ENCODE results near the gene SLC6A7. TPM values are rescaled to one million over a fixed set of nuclear protein-coding genes. Genes with fewer than 3 reads are reported as not detected.

Gene SLC6A7
- total and polyA plus RNA-seq, 12 donors: not detected

DNA sequence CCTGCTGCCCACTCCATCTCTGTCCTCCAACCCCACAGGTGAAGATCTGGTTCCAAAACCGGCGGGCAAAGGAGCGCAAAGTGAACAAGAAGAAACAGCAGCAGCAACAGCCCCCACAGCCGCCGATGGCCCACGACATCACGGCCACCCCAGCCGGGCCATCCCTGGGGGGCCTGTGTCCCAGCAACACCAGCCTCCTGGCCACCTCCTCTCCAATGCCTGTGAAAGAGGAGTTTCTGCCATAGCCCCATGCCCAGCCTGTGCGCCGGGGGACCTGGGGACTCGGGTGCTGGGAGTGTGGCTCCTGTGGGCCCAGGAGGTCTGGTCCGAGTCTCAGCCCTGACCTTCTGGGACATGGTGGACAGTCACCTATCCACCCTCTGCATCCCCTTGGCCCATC, 6.4 kb upstream of the SLC6A7 start:
- TF ChIP-seq CTCF (IDR thresholded peaks at IDR 0.05) (no peak), POLR2A (IDR thresholded peaks at IDR 0.05) (no peak)
- H3K27ac ChIP-seq: no peak overlapping the region
- no peak overlapping the region for H3K4me3 ChIP-seq
- no peaks in the 10 kb centered on the region for H3K9me3 ChIP-seq (replicated peaks in 1 of 3)
- WGBS, 4 donors: 89 to 95% (median 91%) methylated on average over 12 of the region's 12 CpGs
- no peaks in the 10 kb centered on the region for H3K27me3 ChIP-seq
- intact Hi-C loops (cut with DNase I): no loop called here
- no peaks in the 10 kb centered on the region for H3K36me3 ChIP-seq (replicated peaks in 1 of 2)
- peaks cover 0 to 7% of the 10 kb centered on the region in 2 donors for H3K4me1 ChIP-seq (replicated peaks in 1 of 2)
- no peak for DNase-seq

DNA sequence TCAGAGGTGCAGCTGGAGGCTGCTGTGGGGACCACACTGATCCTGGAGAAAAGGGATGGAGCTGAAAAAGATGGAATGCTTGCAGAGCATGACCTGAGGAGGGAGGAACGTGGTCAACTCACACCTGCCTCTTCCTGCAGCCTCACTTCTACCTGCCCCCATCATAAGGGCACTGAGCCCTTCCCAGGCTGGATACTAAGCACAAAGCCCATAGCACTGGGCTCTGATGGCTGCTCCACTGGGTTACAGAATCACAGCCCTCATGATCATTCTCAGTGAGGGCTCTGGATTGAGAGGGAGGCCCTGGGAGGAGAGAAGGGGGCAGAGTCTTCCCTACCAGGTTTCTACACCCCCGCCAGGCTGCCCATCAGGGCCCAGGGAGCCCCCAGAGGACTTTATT, 5.9 kb upstream of the SLC6A7 start:
- H3K36me3 ChIP-seq (replicated peaks in 1 of 2): no peaks in the 10 kb centered on the region
- no peak for DNase-seq
- intact Hi-C loops (cut with DNase I): no loop called here
- TF ChIP-seq CTCF (IDR thresholded peaks at IDR 0.05): no peak
- no peak for TF ChIP-seq POLR2A (IDR thresholded peaks at IDR 0.05)
- WGBS, 4 donors: 75 to 88% (median 84%) methylated on average over 1 to 2 of the region's 2 CpGs; no CpG with 5 or more reads in 1 of the 4 donors
- H3K4me3 ChIP-seq: no peak overlapping the region
- H3K27ac ChIP-seq: no peak overlapping the region
- peaks cover 0 to 7% of the 10 kb centered on the region in 2 donors for H3K4me1 ChIP-seq (replicated peaks in 1 of 2)
- peaks cover 4% of the 10 kb centered on the region for H3K27me3 ChIP-seq
- H3K9me3 ChIP-seq (replicated peaks in 1 of 3): no peaks in the 10 kb centered on the region

GRCh38 chr5:150184990-150185912, 4.6 kb upstream of the SLC6A7 start:
- H3K4me1 ChIP-seq (replicated peaks in 1 of 2): peaks cover 0 to 7% of the 10 kb centered on the region in 2 donors
- H3K4me3 ChIP-seq: no peak overlapping the region
- WGBS, 4 donors: 80 to 88% (median 84%) methylated on average over 12 of the region's 12 CpGs
- no peak overlapping the region for H3K27ac ChIP-seq
- peaks cover 16% of the 10 kb centered on the region for H3K27me3 ChIP-seq
- no peak for TF ChIP-seq CTCF (IDR thresholded peaks at IDR 0.05)
- TF ChIP-seq POLR2A (IDR thresholded peaks at IDR 0.05): no peak
- DNase-seq: no peak
- no peaks in the 10 kb centered on the region for H3K36me3 ChIP-seq (replicated peaks in 1 of 2)
- intact Hi-C loops (cut with DNase I): no loop called here
- H3K9me3 ChIP-seq (replicated peaks in 1 of 3): no peaks in the 10 kb centered on the region

DNA sequence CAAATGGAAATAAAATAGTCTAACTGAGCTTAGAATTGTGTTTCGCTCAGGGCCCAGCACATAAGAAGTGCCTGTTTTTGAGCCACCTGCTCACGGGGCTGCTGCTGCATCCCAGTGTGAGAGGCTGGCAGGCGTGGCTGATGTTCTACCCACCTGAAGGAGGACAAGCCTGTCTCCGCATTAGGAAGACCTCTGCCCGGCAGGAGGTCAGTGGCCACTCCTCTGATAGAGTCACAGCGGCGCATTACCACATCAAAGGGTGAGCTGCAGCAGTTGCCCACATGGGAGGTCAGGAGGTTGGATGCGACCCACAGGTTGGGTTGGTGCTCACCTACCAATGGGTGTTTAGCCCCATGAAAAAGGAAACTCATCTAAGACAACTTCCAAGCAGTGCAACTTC, 3.7 kb upstream of the SLC6A7 start:
- TF ChIP-seq POLR2A (IDR thresholded peaks at IDR 0.05) (no peak), CTCF (IDR thresholded peaks at IDR 0.05) (no peak)
- no peaks in the 10 kb centered on the region for H3K9me3 ChIP-seq (replicated peaks in 1 of 3)
- no peak overlapping the region for H3K4me3 ChIP-seq
- intact Hi-C loops (cut with DNase I): no loop called here
- H3K36me3 ChIP-seq (replicated peaks in 1 of 2): no peaks in the 10 kb centered on the region
- H3K27ac ChIP-seq: no peak overlapping the region
- peaks cover 23% of the 10 kb centered on the region for H3K27me3 ChIP-seq
- WGBS, 4 donors: 85 to 96% (median 94%) methylated on average over 5 to 8 of the region's 8 CpGs
- peaks cover 0 to under 1% of the 10 kb centered on the region in 2 donors for H3K4me1 ChIP-seq (replicated peaks in 1 of 2)
- DNase-seq: no peak
